GM19467 (cell line): ENCODE data around the gene DNM1.
"Not testable (repeated sequence)": the region's sequence is repeated elsewhere in the genome, so short reads cannot be mapped to it uniquely, and the experiment has no call there.

Experiments used
- ATAC-seq: cut with Tn5 transposase; IDR thresholded peaks from one replicate; pipeline ENCODE4 v1.9.1; 2021; ENCODE audit warnings: mild to moderate bottlenecking, moderate library complexity; ENCODE audit not compliant: unreplicated experiment

The DNM1 gene

GRCh38 chr9:128175726-128176125, 27.5 kb upstream of the DNM1 start:
- ATAC-seq: no peak

- ATAC-seq: no peak
These were observed 24.3 kb upstream of the DNM1 start for GRCh38 chr9:128178806-128179431.

DNA sequence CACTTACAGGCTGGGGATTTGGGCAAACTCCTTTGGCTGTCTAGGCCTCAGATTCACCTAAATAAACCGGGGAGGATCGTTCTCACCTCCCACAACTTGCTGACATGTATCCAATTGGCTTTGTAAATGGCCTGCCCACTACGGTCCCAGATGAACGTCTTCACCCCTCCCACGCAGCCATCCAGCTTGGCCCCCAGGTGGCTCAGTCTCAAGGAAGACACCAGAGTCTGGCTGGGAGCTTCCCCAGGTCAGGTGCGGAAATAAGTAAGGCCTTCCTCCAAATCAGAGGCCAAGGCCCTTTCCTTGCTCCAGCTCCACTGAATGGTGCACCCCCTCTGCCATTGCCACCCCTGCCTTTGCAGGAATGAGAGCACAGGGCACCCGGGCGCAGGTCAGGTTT, 23.2 kb upstream of the DNM1 start:
- no peak for ATAC-seq

- ATAC-seq: no peak
These were observed 22.7 kb upstream of the DNM1 start for GRCh38 chr9:128180447-128180846.

DNA sequence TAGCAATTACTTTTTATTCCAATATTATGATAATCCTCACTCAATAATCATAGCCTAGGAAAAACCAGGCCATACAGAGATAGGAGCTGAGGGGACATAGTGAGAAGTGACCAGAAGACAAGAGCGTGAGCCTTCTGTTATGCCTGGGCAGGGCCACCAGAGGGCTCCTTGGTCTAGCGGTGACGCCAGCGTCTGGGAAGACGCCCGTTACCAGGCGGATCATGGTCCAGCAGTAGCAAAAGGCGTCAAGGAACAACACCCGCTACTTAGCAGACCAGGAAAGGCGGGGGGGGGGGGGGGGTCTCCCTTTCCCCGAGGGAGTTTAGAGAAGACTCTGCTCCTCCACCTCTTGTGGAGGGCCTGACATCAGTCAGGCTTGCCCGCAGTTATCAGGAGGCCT, 21.7 kb upstream of the DNM1 start:
- ATAC-seq: not testable (repeated sequence)

DNA sequence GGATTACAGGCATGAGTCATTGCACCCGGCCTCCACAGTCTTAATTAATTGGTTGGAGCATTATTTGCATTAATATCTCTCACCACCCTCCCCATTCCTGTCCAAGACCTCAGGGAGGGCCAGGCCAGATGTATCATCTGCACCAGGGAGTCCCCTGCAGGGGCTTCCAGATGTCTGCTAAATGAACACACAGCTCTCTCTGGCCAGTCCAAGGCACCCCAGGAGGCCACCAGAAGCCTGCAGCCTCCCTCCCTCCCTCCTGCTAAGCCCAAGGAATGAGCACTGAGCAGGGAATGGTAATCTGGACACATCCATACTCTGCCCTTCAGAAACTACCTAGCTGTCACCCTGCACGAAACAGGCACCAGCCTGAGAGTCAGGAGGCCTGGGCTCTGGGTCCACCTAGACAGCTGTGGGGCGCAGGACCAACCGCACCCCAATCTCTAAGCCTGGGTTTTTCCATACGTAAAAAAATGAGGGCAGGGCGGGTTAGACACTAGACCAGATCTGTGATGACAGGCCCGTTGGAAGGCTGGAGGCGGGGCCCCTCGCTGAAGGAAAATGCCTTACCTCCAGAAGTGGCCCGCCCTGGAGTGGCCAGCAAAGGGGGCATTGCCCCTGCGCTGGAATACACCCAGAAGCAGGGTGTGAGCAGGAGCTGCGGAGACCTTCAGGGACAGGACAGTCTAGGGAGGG, 20.1 kb upstream of the DNM1 start:
- ATAC-seq: no peak

GRCh38 chr9:128185979-128186965, 16.9 kb upstream of the DNM1 start:
- no peak for ATAC-seq

DNA sequence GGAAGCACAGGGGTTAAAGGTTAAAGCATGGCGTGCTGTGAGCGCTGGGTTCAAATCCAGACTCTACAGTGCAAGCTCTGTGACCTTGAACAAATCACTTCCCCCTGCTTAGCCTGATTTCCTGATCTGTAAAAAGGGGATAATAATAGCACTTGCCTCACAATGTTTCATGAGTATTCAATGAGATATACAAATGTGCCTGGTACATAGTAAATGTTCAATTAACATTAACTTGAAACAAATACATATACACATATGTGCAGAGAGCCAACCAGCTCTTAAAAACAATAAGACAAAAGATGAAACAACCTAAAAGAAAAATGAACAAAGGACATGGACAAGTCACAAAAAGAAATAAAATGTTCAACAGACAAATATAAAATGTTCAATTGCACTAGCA, 15.8 kb upstream of the DNM1 start:
- ATAC-seq: no peak

DNA sequence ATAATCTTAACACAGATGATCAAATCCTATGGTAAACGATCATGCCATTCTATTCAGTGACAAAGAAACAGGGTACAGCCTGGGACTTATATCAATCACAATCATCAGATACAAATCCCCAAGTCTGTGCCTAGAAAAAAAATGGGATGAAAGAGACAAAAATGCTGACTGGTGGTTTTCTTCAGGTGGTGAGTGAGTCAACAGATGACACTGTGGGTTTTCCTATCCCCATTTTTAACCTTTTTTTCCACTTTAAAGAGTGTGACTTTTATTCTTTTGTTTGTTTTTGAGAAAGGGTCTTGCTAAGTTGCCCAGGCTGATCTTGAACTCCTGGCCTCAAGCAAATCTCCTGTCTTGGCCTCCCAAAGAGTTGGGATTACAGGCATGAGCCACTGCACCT, 15.0 kb upstream of the DNM1 start:
- ATAC-seq: no peak

GRCh38 chr9:128190013-128190412, 13.2 kb upstream of the DNM1 start:
- no peak for ATAC-seq

- ATAC-seq: no peak
These were observed 12.4 kb upstream of the DNM1 start for GRCh38 chr9:128190516-128191405.

DNA sequence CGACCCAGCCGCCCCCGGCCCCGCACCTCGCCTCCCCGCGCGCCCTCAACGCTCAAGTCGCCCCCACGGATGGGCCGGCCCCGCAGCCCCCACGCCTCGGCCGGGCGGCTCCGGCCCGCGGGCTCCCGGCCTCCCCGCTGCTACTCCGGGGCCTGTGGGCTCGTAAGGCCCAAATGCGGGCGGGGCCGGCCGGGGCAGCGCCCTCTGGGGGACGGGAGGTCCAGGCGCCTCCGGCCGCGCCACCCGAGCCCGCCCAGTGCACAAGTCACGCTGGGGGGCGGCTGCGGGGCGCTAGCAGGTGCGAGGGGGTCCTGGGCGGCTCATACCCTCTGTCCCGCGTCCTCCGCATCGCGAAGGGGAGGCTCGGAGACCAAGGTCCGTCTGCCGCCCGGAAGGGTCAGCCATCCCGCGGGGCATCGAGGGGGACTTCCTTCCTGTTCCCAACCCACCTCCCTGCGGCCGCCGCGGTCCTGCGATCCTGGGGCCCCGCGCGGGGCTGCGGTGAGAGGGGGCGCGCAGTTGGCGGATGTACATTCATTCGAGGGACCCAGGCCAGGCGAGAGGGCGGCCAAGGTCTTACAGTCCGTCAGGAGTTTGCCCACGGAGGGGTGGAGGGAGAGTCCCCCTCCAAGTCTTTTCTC, 11.7 kb upstream of the DNM1 start, which contains the start of gene CIZ1:
Gene CIZ1, minus strand, starts transcription at position 167 of the 641 bp plus-strand sequence. CDS start 715 bp downstream, outside the sequence.
- no peak for ATAC-seq

DNA sequence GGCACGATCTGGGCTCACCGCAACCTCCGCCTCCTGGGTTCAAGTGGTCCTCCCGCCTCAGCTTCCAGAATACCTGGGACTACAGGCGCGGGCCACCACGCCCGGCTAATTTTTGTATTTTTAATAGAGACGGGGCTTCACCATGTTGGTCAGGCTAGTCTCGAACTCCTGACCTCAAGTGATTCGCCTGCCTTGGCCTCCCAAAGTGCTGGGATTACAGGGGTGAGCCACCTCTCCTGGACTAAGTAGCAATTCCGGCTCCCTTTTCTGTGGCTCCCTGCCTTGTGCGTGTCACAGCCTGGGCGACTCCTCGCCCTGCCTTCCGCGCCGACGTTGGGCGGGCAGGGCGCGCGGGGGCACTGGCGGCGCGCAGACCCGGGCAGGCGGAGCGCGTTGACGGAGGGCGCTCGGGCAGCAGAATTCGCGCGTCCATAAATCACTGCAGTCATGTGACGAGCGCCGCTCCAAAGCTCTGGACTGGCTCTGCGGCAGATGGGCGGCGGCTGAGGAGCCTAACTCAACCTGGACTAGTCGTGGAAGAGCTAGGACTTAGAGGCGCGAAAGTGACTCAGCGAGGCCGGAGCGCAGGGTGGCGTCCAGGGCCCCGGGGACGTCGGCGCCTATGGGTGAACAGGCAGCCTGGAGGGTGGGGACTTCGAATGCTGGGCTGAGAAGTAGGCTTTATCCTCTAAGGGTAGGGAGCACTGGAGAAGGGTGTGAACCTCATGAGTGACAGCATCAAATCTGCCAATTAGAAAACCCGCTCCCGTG, 10.4 kb upstream of the DNM1 start:
- no peak for ATAC-seq

- ATAC-seq: no peak
These were observed 9.6 kb upstream of the DNM1 start for GRCh38 chr9:128193469-128194096.

DNA sequence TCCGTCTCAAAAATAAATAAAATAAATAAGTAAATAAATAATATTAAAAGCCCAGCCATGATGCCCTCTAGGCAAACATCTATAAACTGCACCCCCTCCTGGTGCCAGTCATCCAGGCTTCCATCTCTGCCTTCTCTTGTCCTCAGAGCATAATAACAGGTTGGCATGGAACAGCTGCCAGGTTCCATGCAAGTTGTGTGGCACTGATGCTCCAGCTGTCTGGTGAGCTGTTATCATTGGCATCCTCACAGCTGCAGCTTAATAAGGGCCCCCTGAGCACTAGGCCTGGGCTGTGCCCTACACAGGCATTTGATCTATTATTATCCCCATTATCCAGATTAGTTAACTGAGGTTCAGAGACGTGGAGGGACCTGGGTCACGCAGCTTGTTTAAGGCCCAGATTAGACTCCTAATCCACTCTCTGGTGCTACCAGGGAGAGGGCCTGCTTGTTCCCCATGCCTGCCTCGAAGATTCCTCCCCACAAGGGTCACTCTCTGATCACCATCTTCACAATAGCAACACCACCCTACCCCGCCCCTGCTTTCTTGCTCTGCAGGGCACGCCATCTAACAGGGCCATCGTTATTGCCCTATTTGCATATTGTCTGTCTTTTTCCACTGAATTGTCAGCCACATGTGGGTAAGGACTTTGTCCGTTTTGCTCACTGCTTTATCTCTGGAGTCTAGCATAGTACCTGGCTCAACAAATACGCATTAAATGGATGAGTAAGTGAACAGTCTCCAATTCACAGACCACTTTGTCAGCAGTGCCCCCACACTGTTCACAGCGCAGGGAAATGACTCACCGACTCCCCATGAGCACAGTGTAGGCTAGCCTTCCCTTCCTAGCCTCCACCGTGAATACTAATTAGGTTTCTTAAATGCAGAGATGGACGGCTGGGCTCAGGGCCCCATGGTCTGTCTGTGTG, 1.5 kb upstream of the DNM1 start:
- ATAC-seq: no peak

- no peak for ATAC-seq
These were observed 543 bp upstream of the DNM1 start for GRCh38 chr9:128202648-128203023.

DNA sequence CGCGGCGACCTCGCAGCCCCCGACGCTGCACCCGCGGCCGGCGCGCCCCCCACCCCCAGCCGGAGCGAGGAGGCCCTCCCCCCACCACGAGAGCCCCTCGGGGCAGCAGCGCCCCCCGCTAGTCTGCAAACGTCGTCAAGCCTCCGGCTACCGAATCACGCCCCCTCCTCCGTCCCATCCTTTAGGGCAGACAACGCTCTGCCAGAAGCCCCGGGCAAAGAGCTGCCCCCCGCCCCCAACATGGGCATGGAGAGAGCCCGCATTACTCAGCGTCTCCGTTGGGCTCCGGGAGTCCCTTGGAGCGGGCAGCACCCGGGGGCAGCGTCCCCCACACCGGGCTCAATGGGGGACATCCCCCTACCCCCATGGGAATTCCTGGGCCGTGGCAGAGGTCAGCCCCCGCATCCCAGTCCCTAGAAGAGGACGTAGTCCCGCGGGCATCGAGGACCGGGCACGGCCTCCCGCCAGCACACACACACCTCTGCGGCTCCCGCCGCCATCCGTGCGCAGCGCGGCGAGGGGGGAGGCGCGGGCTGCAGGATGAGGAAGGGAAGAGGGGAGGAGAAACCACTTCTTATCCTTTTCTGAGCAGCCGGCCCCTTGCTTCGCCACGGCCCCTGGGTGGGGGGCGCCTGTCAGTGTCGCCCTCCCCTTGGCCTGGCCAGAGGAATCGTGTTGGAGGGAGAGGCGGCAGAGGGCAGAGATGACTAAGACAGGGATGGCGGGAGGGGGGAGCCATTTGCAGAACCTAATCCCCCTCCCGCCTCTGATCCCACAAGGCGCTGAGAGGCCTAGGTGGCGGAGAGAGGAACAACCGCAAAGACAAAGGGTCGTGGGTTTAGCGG, 750 bp downstream of the DNM1 start:
- no peak for ATAC-seq
